Measurements from ENCODE around the gene XPC. TPM values are rescaled to one million over a fixed set of nuclear protein-coding genes. Genes with fewer than 3 reads are reported as not detected.

Gene XPC
- total RNA-seq, 1 experiment from 2014 or later = 15.1 TPM

- H3K36me3 ChIP-seq (ENCODE audit: control insufficient read depth, insufficient read depth, low read length) = no peaks in the 10 kb centered on the region; the same call in 1 of the 2 replicates
- DNase-seq (ENCODE audit: low read depth, low spot score) = no peak
- no peak overlapping the region for H3K4me3 ChIP-seq (ENCODE audit: low read depth in 2 of 2, low read length in 2 of 2)
- intact Hi-C loops (cut with micrococcal nuclease; ENCODE audit: unreplicated experiment) = no loop called here
- no peak overlapping the region for H3K27ac ChIP-seq (ENCODE audit: low read length)
- ATAC-seq = no peak
- ChIA-PET POLR2A (no interaction called here), CTCF (no interaction called here)
- no peaks in the 10 kb centered on the region for H3K27me3 ChIP-seq (ENCODE audit: control insufficient read depth, insufficient read depth, low read length)
- TF ChIP-seq SIN3A (IDR thresholded peaks at IDR 0.05; ENCODE audit: borderline replicate concordance, insufficient read depth, low read depth, low read length) (no peak), TCF7L2 (IDR thresholded peaks at IDR 0.05; ENCODE audit: low read depth, low read length) (no peak), POLR2AphosphoS5 (IDR thresholded peaks at IDR 0.05; ENCODE audit: low read depth, low read length) (no peak), CTCF (IDR thresholded peaks at IDR 0.05) (no peak)
- TF ChIP-seq, protein P1, sequence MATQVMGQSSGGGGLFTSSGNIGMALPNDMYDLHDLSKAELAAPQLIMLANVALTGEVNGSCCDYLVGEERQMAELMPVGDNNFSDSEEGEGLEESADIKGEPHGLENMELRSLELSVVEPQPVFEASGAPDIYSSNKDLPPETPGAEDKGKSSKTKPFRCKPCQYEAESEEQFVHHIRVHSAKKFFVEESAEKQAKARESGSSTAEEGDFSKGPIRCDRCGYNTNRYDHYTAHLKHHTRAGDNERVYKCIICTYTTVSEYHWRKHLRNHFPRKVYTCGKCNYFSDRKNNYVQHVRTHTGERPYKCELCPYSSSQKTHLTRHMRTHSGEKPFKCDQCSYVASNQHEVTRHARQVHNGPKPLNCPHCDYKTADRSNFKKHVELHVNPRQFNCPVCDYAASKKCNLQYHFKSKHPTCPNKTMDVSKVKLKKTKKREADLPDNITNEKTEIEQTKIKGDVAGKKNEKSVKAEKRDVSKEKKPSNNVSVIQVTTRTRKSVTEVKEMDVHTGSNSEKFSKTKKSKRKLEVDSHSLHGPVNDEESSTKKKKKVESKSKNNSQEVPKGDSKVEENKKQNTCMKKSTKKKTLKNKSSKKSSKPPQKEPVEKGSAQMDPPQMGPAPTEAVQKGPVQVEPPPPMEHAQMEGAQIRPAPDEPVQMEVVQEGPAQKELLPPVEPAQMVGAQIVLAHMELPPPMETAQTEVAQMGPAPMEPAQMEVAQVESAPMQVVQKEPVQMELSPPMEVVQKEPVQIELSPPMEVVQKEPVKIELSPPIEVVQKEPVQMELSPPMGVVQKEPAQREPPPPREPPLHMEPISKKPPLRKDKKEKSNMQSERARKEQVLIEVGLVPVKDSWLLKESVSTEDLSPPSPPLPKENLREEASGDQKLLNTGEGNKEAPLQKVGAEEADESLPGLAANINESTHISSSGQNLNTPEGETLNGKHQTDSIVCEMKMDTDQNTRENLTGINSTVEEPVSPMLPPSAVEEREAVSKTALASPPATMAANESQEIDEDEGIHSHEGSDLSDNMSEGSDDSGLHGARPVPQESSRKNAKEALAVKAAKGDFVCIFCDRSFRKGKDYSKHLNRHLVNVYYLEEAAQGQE (IDR thresholded peaks at IDR 0.05; ENCODE audit: insufficient read depth in 1 of 2, low read depth in 2 of 2, low read length in 1 of 2) = no peak
- TSS peak; percentile 39 for BruUV-seq (replicated peaks)
- no peaks in the 10 kb centered on the region for H3K9me3 ChIP-seq (ENCODE audit: control insufficient read depth, insufficient read depth, low read depth, low read length)
- in situ Hi-C loops (cut with HindIII; ENCODE audit: low pct_unique_long_range_greater_than_20kb, low sequenced_read_pairs) = no loop called here
- H3K4me1 ChIP-seq (ENCODE audit: control insufficient read depth, insufficient read depth, low read length) = peaks cover 3% of the 10 kb centered on the region; the same call in 1 of the 2 replicates
Observed at GRCh38 chr3:14138109-14138877, 40.1 kb downstream of the XPC start.

- no TSS peak for BruUV-seq (replicated peaks)
- in situ Hi-C loops (cut with HindIII; ENCODE audit: low pct_unique_long_range_greater_than_20kb, low sequenced_read_pairs) (no loop called here), intact Hi-C loops (cut with micrococcal nuclease; ENCODE audit: unreplicated experiment) (no loop called here)
- Histone ChIP-seq H3K36me3 (ENCODE audit: control insufficient read depth, insufficient read depth, low read length) (no peaks in the 10 kb centered on the region; the same call in 1 of the 2 replicates), H3K4me1 (ENCODE audit: control insufficient read depth, insufficient read depth, low read length) (no peaks in the 10 kb centered on the region), H3K27ac (ENCODE audit: low read length) (no peak overlapping the region), H3K4me3 (ENCODE audit: low read depth in 2 of 2, low read length in 2 of 2) (no peak overlapping the region), H3K9me3 (ENCODE audit: control insufficient read depth, insufficient read depth, low read depth, low read length) (no peaks in the 10 kb centered on the region), H3K27me3 (ENCODE audit: control insufficient read depth, insufficient read depth, low read length) (no peaks in the 10 kb centered on the region)
- TF ChIP-seq TCF7L2 (IDR thresholded peaks at IDR 0.05; ENCODE audit: low read depth, low read length) = no peak
- no peak for TF ChIP-seq SIN3A (IDR thresholded peaks at IDR 0.05; ENCODE audit: borderline replicate concordance, insufficient read depth, low read depth, low read length)
- ChIA-PET CTCF (no interaction called here), POLR2A (no interaction called here)
- DNase-seq (ENCODE audit: low read depth, low spot score) (no peak), ATAC-seq (no peak)
Observed at GRCh38 chr3:14137445-14137844, 41.0 kb downstream of the XPC start.

- ATAC-seq = no peak
Observed at GRCh38 chr3:14137004-14137403, 41.4 kb downstream of the XPC start.

More at GRCh38 chr3:14137004-14137403, 41.4 kb downstream of the XPC start:
- no TSS peak for BruUV-seq (replicated peaks)
- intact Hi-C loops (cut with micrococcal nuclease; ENCODE audit: unreplicated experiment) (no loop called here), in situ Hi-C loops (cut with HindIII; ENCODE audit: low pct_unique_long_range_greater_than_20kb, low sequenced_read_pairs) (no loop called here)
- Histone ChIP-seq H3K4me1 (ENCODE audit: control insufficient read depth, insufficient read depth, low read length) (no peaks in the 10 kb centered on the region), H3K27ac (ENCODE audit: low read length) (no peak overlapping the region), H3K36me3 (ENCODE audit: control insufficient read depth, insufficient read depth, low read length) (no peaks in the 10 kb centered on the region; the same call in 1 of the 2 replicates), H3K9me3 (ENCODE audit: control insufficient read depth, insufficient read depth, low read depth, low read length) (no peaks in the 10 kb centered on the region), H3K27me3 (ENCODE audit: control insufficient read depth, insufficient read depth, low read length) (no peaks in the 10 kb centered on the region), H3K4me3 (ENCODE audit: low read depth in 2 of 2, low read length in 2 of 2) (no peak overlapping the region)
- TF ChIP-seq TCF7L2 (IDR thresholded peaks at IDR 0.05; ENCODE audit: low read depth, low read length) = no peak
- no peak for TF ChIP-seq SIN3A (IDR thresholded peaks at IDR 0.05; ENCODE audit: borderline replicate concordance, insufficient read depth, low read depth, low read length)
- no peak for TF ChIP-seq POLR2AphosphoS5 (IDR thresholded peaks at IDR 0.05; ENCODE audit: low read depth, low read length)
- TF ChIP-seq, protein P1 (IDR thresholded peaks at IDR 0.05; ENCODE audit: insufficient read depth in 1 of 2, low read depth in 2 of 2, low read length in 1 of 2) = no peak
- no peak for TF ChIP-seq CTCF (IDR thresholded peaks at IDR 0.05)
- POLR2A ChIA-PET = no interaction called here
- CTCF ChIA-PET = no interaction called here
- no peak for DNase-seq (ENCODE audit: low read depth, low spot score)
